Type B pancreatic cell (in vitro differentiated cells): Measurements from ENCODE around the gene SKAP1. TPM values are rescaled to one million over a fixed set of nuclear protein-coding genes. Genes with fewer than 3 reads are reported as not detected.
A peak's percentile ranks its signal among the peaks of the same experiment; 100 is the strongest.
"Not testable (repeated sequence)": the region's sequence is repeated elsewhere in the genome, so short reads cannot be mapped to it uniquely, and the experiment has no call there.

ENCODE experiments used
- DNase-seq: peaks from one replicate; pipeline ENCODE4 v3.0.0; 2021; ENCODE audit warnings: mixed read lengths; ENCODE audit not compliant: unreplicated experiment; ENCODE audit errors: extremely low spot score
- H3K27ac Mint-ChIP-seq: 2 replicates; pipeline ENCODE4 v1.8.0; 2021; ENCODE audit warnings: mild to moderate bottlenecking, mixed read lengths
- H3K27me3 Mint-ChIP-seq: 2 replicates; pipeline ENCODE4 v1.8.0; 2021; ENCODE audit warnings: mixed read lengths
- H3K36me3 Mint-ChIP-seq: 2 replicates; pipeline ENCODE4 v1.8.0; 2021; ENCODE audit warnings: mixed read lengths
- H3K4me1 Mint-ChIP-seq: one replicate; pipeline ENCODE4 v1.8.0; 2021; ENCODE audit warnings: mixed read lengths; ENCODE audit not compliant: unreplicated experiment
- H3K4me3 Mint-ChIP-seq: 2 replicates; pipeline ENCODE4 v1.8.0; 2021; ENCODE audit warnings: mild to moderate bottlenecking, mixed read lengths
- H3K9me3 Mint-ChIP-seq: 2 replicates; pipeline ENCODE4 v1.8.0; 2021; ENCODE audit warnings: mixed read lengths
- CTCF ChIP-seq: fragments of 200-600 bp; sonication (generic); conservative IDR thresholded peaks from 2 replicates; pipeline ENCODE4 v1.5.0; 2021; ENCODE audit warnings: antibody characterized with exemption, mild to moderate bottlenecking
- total RNA-seq: library from RNA; stranded (reverse); gene quantifications from 2 replicates; pipeline ENCODE4 v1.2.1, GENCODE V29; 2021; ENCODE audit warnings: low replicate concordance

SKAP1 gene
- total RNA-seq, 1 donor from 2014 or later = 0.43 TPM

GRCh38 chr17:48432820-48433775, 3.1 kb upstream of the SKAP1 start:
- Mint-ChIP-seq H3K27me3 (peaks cover 80% of the 10 kb centered on the region), H3K36me3 (peaks cover 4% of the 10 kb centered on the region), H3K4me1 (peaks cover 17% of the 10 kb centered on the region), H3K4me3 (no peak overlapping the region), H3K27ac (no peak overlapping the region), H3K9me3 (peaks cover 6% of the 10 kb centered on the region)
- no peak for TF ChIP-seq CTCF
- no peak for DNase-seq

DNA sequence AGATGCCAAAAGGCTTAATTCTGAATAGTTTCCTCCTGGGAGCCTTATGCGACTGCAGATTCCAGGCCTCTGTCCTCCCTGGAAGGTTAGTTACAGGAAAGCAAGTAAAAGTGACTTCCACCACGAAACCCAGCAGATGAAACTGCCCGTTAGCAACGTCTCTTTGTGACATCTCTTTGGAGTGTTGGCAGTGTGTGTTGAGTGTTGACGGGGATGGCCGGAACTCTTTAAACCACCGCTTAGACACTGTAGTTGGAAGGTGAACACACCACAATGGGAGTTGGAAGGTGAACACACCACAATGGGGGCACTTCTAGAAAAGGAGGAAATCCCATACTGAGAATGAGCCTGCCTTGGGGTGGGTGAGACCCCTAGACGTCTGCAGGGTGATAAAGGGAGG, 858 bp downstream of the SKAP1 start:
- no peak for DNase-seq
- no peak for TF ChIP-seq CTCF
- no peak overlapping the region for H3K27ac Mint-ChIP-seq
- H3K9me3 Mint-ChIP-seq = no peaks in the 10 kb centered on the region
- H3K36me3 Mint-ChIP-seq = peaks cover 4% of the 10 kb centered on the region
- peaks cover 66% of the 10 kb centered on the region for H3K27me3 Mint-ChIP-seq
- H3K4me3 Mint-ChIP-seq = peak overlapping the region; percentile 54
- H3K4me1 Mint-ChIP-seq = peaks cover 17% of the 10 kb centered on the region

GRCh38 chr17:48427598-48427997, 2.4 kb downstream of the SKAP1 start:
- peaks cover 9% of the 10 kb centered on the region for H3K4me1 Mint-ChIP-seq
- no peak for DNase-seq
- H3K27ac Mint-ChIP-seq = no peak overlapping the region
- peaks cover 51% of the 10 kb centered on the region for H3K27me3 Mint-ChIP-seq
- no peaks in the 10 kb centered on the region for H3K9me3 Mint-ChIP-seq
- H3K4me3 Mint-ChIP-seq = no peak overlapping the region
- TF ChIP-seq CTCF = no peak
- peaks cover 4% of the 10 kb centered on the region for H3K36me3 Mint-ChIP-seq

DNA sequence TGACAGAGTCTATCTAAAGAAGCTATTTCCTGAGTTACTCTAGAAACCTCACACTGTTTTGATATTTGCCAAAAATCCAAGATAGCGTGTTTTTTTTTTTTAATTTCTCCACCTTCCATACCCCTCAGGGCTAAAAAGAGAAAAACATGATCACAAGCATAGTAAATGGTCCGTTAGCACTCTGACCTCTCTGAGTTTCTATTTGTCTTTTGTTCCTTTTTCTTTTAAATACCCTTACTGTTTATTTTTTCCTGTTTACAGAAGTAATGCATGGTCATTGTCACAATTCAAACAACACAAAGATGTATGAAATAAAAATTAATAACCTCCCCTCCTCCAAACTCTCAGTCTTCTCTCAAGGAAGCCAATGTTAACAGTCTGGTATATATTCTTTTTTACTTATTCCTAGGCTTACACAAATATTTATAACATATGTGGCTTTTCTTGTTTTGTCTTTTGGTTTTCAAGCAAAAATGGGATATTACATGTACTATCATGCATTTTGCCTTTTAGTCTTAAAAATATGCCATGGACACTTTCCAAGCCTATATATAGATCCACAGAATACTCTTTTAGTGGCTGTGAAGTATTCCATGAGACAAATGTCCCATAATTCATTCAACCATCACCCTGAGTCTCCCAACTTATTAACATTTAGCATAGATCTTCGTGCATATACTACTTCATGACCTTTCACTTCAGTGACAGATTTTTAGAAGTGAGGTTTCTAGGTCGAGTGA, 3.1 kb downstream of the SKAP1 start:
- peaks cover 8% of the 10 kb centered on the region for H3K4me1 Mint-ChIP-seq
- H3K27me3 Mint-ChIP-seq = peaks cover 47% of the 10 kb centered on the region
- no peak for DNase-seq
- no peak for TF ChIP-seq CTCF
- no peaks in the 10 kb centered on the region for H3K9me3 Mint-ChIP-seq
- H3K27ac Mint-ChIP-seq = no peak overlapping the region
- no peak overlapping the region for H3K4me3 Mint-ChIP-seq
- peaks cover 4% of the 10 kb centered on the region for H3K36me3 Mint-ChIP-seq

DNA sequence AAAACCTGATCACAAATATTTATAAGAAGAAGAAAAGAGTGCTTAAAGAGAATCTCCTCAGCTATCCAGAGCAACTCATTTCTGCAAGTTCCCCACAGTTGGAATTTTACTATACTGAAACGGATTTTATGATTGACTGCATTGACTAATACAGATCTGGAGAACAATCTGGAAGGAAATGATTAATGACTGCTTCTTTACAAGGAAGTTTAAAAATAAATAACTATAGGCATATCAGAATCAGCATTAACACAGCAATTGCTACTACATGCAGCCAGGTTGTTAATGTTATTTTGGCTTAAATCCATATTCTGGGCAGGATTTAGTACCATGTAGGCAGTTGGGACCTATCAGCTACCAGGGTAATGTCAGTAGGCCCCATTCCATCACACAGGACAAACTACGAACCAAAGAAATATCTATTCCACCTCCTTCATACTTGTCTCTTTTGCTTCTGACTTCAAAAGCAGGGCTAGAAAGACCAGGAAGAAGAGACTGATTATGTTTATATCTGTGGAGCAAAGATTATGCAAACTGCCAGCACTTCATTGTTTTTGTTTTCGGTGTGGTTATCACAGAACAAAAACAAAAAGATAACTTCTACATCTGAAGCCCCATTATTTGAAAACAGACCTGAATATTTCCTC, 3.9 kb downstream of the SKAP1 start:
- TF ChIP-seq CTCF = no peak
- no peaks in the 10 kb centered on the region for H3K9me3 Mint-ChIP-seq
- DNase-seq = no peak
- no peak overlapping the region for H3K27ac Mint-ChIP-seq
- H3K36me3 Mint-ChIP-seq = peaks cover 4% of the 10 kb centered on the region
- peaks cover 4% of the 10 kb centered on the region for H3K4me1 Mint-ChIP-seq
- H3K27me3 Mint-ChIP-seq = peaks cover 39% of the 10 kb centered on the region
- no peak overlapping the region for H3K4me3 Mint-ChIP-seq

DNA sequence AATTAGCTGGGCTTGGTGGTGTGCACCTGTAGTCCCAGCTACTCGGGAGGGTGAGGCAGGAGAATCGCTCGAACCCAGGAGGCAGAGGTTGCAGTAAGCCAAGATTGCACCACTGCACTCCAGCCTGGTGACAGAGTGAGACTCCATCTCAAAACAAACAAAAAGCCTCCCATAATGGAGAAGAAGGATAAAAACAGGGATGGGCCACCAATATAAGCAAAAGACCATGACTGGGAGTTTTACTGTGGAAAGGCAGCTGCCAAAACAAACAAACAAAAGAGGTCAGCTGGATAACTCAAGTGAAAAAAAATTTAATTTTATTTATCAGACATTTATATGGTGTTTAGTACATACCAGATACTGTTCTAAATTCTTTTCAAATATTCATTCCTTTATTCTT, 8.0 kb downstream of the SKAP1 start:
- not testable (repeated sequence) for H3K36me3 Mint-ChIP-seq, H3K27ac Mint-ChIP-seq, DNase-seq, H3K27me3 Mint-ChIP-seq, H3K9me3 Mint-ChIP-seq, H3K4me3 Mint-ChIP-seq, H3K4me1 Mint-ChIP-seq
